ENCODE data around the gene EPHA3.

DNA sequence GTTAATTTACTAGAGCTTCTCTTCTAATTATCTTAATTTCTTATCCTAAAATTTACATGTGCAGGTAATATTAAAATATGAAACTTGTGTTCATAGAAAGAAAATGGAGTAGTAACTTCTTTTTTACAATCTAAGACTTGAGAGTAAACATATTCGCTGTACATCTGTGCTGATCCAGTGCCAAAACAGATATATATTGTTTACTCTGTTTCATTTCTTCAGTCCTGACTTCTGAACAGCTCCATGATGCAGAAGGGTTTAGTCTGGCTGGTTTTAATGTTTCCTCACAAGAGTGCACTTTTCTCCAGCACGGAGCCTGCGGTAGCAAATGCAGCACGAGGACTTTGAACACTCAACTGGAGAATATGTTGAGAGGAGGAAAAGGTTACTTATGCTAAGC lies 306.8 kb downstream of the EPHA3 start:
- TF ChIP-seq, protein P1, sequence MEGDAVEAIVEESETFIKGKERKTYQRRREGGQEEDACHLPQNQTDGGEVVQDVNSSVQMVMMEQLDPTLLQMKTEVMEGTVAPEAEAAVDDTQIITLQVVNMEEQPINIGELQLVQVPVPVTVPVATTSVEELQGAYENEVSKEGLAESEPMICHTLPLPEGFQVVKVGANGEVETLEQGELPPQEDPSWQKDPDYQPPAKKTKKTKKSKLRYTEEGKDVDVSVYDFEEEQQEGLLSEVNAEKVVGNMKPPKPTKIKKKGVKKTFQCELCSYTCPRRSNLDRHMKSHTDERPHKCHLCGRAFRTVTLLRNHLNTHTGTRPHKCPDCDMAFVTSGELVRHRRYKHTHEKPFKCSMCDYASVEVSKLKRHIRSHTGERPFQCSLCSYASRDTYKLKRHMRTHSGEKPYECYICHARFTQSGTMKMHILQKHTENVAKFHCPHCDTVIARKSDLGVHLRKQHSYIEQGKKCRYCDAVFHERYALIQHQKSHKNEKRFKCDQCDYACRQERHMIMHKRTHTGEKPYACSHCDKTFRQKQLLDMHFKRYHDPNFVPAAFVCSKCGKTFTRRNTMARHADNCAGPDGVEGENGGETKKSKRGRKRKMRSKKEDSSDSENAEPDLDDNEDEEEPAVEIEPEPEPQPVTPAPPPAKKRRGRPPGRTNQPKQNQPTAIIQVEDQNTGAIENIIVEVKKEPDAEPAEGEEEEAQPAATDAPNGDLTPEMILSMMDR (IDR thresholded peaks at IDR 0.05) = no peak
- no peak for TF ChIP-seq POLR2A (IDR thresholded peaks at IDR 0.05)

Measured in body of pancreas (tissue), 4 donors.